Stimulated activated CD8-positive, alpha-beta memory T cell treated with anti-CD3 and anti-CD28 coated beads, Interleukin-2, amount 100 ng/mL, for 48 hours (primary cell): Measurements from ENCODE around the gene ACSS1.

Experiments used
- DNase-seq, 2 donors: peaks; one replicate each; pipeline ENCODE4 v3.0.0-alpha.2; 2020; ENCODE audit warnings: low read depth in 2 of 2

Gene ACSS1

GRCh38 chr20:24994186-24994465 lies 63.8 kb downstream of the ACSS1 start:
- DNase-seq, result no peak

GRCh38 chr20:24993337-24994185 lies 64.4 kb downstream of the ACSS1 start:
- no peak for DNase-seq

- DNase-seq, result peak; percentile 95 to 96
Observed at GRCh38 chr20:24992487-24993205, 65.3 kb downstream of the ACSS1 start, which contains the start of gene APMAP. APMAP (minus strand) TSS chr20:24992751; CDS start chr20:24992688, 63 bp downstream.

GRCh38 chr20:24991897-24992486 lies 65.9 kb downstream of the ACSS1 start:
- DNase-seq, result peak in 1 of 2 donors; percentile 7

GRCh38 chr20:24990810-24991252 lies 67.1 kb downstream of the ACSS1 start:
- DNase-seq, result no peak

GRCh38 chr20:24989162-24989561 lies 68.8 kb downstream of the ACSS1 start:
- DNase-seq, result no peak

- no peak for DNase-seq
Observed at GRCh38 chr20:24987873-24988835, 69.8 kb downstream of the ACSS1 start.

GRCh38 chr20:24987244-24987643 lies 70.7 kb downstream of the ACSS1 start:
- no peak for DNase-seq

GRCh38 chr20:24986436-24987015 lies 71.4 kb downstream of the ACSS1 start:
- DNase-seq, result no peak

GRCh38 chr20:24985802-24986201 lies 72.1 kb downstream of the ACSS1 start:
- no peak for DNase-seq

- DNase-seq, result no peak
Observed at GRCh38 chr20:24984961-24985640, 72.8 kb downstream of the ACSS1 start.

- no peak for DNase-seq
Observed at GRCh38 chr20:24983896-24984295, 74.0 kb downstream of the ACSS1 start.

- DNase-seq, result no peak
Observed at GRCh38 chr20:24981790-24982189, 76.1 kb downstream of the ACSS1 start.

GRCh38 chr20:24981282-24981681 lies 76.7 kb downstream of the ACSS1 start:
- DNase-seq, result no peak

GRCh38 chr20:24980291-24981053 lies 77.5 kb downstream of the ACSS1 start:
- no peak for DNase-seq

GRCh38 chr20:24979036-24979960 lies 78.6 kb downstream of the ACSS1 start:
- no peak for DNase-seq

GRCh38 chr20:24978513-24978912 lies 79.4 kb downstream of the ACSS1 start:
- no peak for DNase-seq

- no peak for DNase-seq
Observed at GRCh38 chr20:24977797-24978196, 80.1 kb downstream of the ACSS1 start.

GRCh38 chr20:24977336-24977735 lies 80.6 kb downstream of the ACSS1 start:
- DNase-seq, result no peak
